Subcutaneous preadipocyte (primary cell): ENCODE results near the gene APEX1. TPM values are rescaled to one million over a fixed set of nuclear protein-coding genes. Genes with fewer than 3 reads are reported as not detected.
A peak's percentile ranks its signal among the peaks of the same experiment; 100 is the strongest.

Experiments used
- small RNA-seq: library from RNA; depleted of rRNA; stranded (forward); fragments of <200 nt; gene quantifications from one replicate; pipeline ENCODE3, GENCODE V24; 2012
- total RNA-seq: library from RNA; depleted of rRNA; stranded (reverse); fragments of >200 nt; gene quantifications from 2 replicates; pipeline ENCODE4 v1.2.3, GENCODE V29; 2012

The APEX1 gene
- total RNA-seq: 36.6 and 52.2 TPM in 2 replicates

GRCh38 chr14:20454516-20455354 is at the start of gene APEX1, which contains the start of gene OSGEP:
Gene APEX1, plus strand, starts transcription at chr14:20455226. Its CDS starts 420 bp downstream, at chr14:20455646.
Gene OSGEP, minus strand, starts transcription at chr14:20454812. Its CDS starts 129 bp downstream, at chr14:20454683.

GRCh38 chr14:20412876-20413743 is 41.9 kb upstream of the APEX1 start, which contains the start of gene TEP1:
Gene TEP1, minus strand, starts transcription at chr14:20413501. Its CDS starts 5,062 bp downstream, at chr14:20408439.

GRCh38 chr14:20435582-20436362 is 19.3 kb upstream of the APEX1 start, which contains the start of gene KLHL33:
Gene KLHL33, minus strand, starts transcription at chr14:20436166. Its CDS starts 355 bp downstream, at chr14:20435811.

GRCh38 chr14:20461225-20462141 is 6.5 kb downstream of the APEX1 start, which contains the start of gene PIP4P1:
Gene PIP4P1, minus strand, starts transcription at chr14:20461434. Its CDS starts 109 bp downstream, at chr14:20461325.

GRCh38 chr14:20469242-20469889 is 14.3 kb downstream of the APEX1 start, which contains the start of gene PNP:
Gene PNP, plus strand, starts transcription at chr14:20469406. Its CDS starts 119 bp downstream, at chr14:20469525.

Small RNA genes within 50 kb of the gene (small RNA-seq; reads per million reads assigned to genes)
- 0.60 reads per million, percentile 37 among the genes with 10 or more reads in this experiment for gene RNA5SP382

Other genes starting within 250 kb of the APEX1 start
- gene OR11H6, start 231.5 kb upstream of the APEX1 start, total RNA-seq: not detected in 2 replicates
- gene OR11H7, start 226.2 kb upstream of the APEX1 start, total RNA-seq: not detected in 2 replicates
- not detected in 2 replicates for gene OR11H4, start 215.9 kb upstream of the APEX1 start, total RNA-seq
- 12.1 and 16.4 TPM in 2 replicates for gene TTC5, start 149.3 kb upstream of the APEX1 start, total RNA-seq
- gene CCNB1IP1, start 121.9 kb upstream of the APEX1 start, total RNA-seq: 30.5 and 33.8 TPM in 2 replicates
- gene PARP2, start 111.6 kb upstream of the APEX1 start, total RNA-seq: 8.1 and 13.3 TPM in 2 replicates
- 16.5 and 20.1 TPM in 2 replicates for gene TEP1, start 41.7 kb upstream of the APEX1 start, total RNA-seq
- gene KLHL33, start 19.1 kb upstream of the APEX1 start, total RNA-seq: under 0.01 and 0.20 TPM in 2 replicates
- gene OSGEP, start 414 bp upstream of the APEX1 start, total RNA-seq: 41.2 and 43.0 TPM in 2 replicates
- gene PIP4P1, start 6.2 kb downstream of the APEX1 start, total RNA-seq: 23.5 and 27.9 TPM in 2 replicates
- 65.0 and 73.9 TPM in 2 replicates for gene PNP, start 14.2 kb downstream of the APEX1 start, total RNA-seq
- gene RNASE10, start 50.3 kb downstream of the APEX1 start, total RNA-seq: not detected in 2 replicates
- not detected in 2 replicates for gene RNASE9, start 105.8 kb downstream of the APEX1 start, total RNA-seq
- not detected in 2 replicates for gene RNASE11, start 132.8 kb downstream of the APEX1 start, total RNA-seq
- gene RNASE12, start 136.2 kb downstream of the APEX1 start, total RNA-seq: not detected in 2 replicates
- gene OR6S1, start 186.5 kb downstream of the APEX1 start, total RNA-seq: not detected in 2 replicates
- gene RNASE4, start 229.3 kb downstream of the APEX1 start, total RNA-seq: 4.7 and 25.4 TPM in 2 replicates
- gene ANG, start 233.5 kb downstream of the APEX1 start, total RNA-seq: 3.7 and 7.0 TPM in 2 replicates